D721Med (cell line): ENCODE data around the gene ATF5.

ENCODE experiments used
- DNase-seq: peaks from one replicate; pipeline ENCODE4 v3.0.0; 2011; ENCODE audit warnings: low spot score; ENCODE audit not compliant: insufficient read length
- FAIRE-seq: peaks from 2 replicates; lab custom pipeline; 2011; peaks lifted over from hg19 to GRCh38; lab: Jason Lieb, UNC
- CTCF ChIP-seq: IDR thresholded peaks from 2 replicates; pipeline ENCODE4 v1.5.1; 2012; ENCODE audit warnings: mild to moderate bottlenecking, control low read depth; ENCODE audit not compliant: insufficient read depth; ENCODE audit errors: missing control alignments

The ATF5 gene

GRCh38 chr19:49889038-49889686, 39.8 kb upstream of the ATF5 start:
- DNase-seq (no peak), FAIRE-seq (no peak)
- TF ChIP-seq CTCF, result no peak

- FAIRE-seq (no peak), DNase-seq (no peak)
- no peak for TF ChIP-seq CTCF
These were observed 39.2 kb upstream of the ATF5 start for GRCh38 chr19:49889687-49890348.

- FAIRE-seq (no peak), DNase-seq (no peak)
- TF ChIP-seq CTCF, result no peak
These were observed 38.4 kb upstream of the ATF5 start for GRCh38 chr19:49890349-49891311.

- no peak for TF ChIP-seq CTCF
- FAIRE-seq, result no peak
These were observed 37.6 kb upstream of the ATF5 start for GRCh38 chr19:49891393-49891792.

GRCh38 chr19:49892716-49893115, 36.3 kb upstream of the ATF5 start:
- FAIRE-seq, result no peak

More at GRCh38 chr19:49891393-49891792, 37.6 kb upstream of the ATF5 start:
- DNase-seq, result no peak

More at GRCh38 chr19:49892716-49893115, 36.3 kb upstream of the ATF5 start:
- DNase-seq, result no peak
- TF ChIP-seq CTCF, result no peak
